DOHH2 (cell line): ENCODE measurements around the gene CORO2B.

Experiments used
- H3F3A ChIP-seq: fragments of 200-600 bp; sonication (generic), shearing (Covaris generic); 2 replicates; pipeline ENCODE4 v1.6.0; 2016; ENCODE audit warnings: antibody characterized with exemption, mild to moderate bottlenecking; ENCODE audit not compliant: control insufficient read depth, insufficient read depth
- H3K27ac ChIP-seq: fragments of 200-600 bp; sonication (generic); 2 replicates; pipeline ENCODE4 v1.5.1; 2014; ENCODE audit warnings: low read depth, mild to moderate bottlenecking, low read length, moderate library complexity
- H3K27me3 ChIP-seq: fragments of 200-600 bp; sonication (generic); 2 replicates; pipeline ENCODE4 v1.6.1; 2014; ENCODE audit warnings: mild to moderate bottlenecking, low read length, mixed read lengths; ENCODE audit not compliant: control insufficient read depth
- H3K36me3 ChIP-seq: fragments of 200-600 bp; sonication (generic); 2 replicates; pipeline ENCODE4 v1.6.1; 2014; ENCODE audit warnings: mild to moderate bottlenecking, low read length, moderate library complexity, mixed read lengths; ENCODE audit not compliant: control insufficient read depth
- H3K4me1 ChIP-seq: fragments of 200-600 bp; sonication (generic); 2 replicates; pipeline ENCODE4 v1.6.1; 2014; ENCODE audit warnings: mild to moderate bottlenecking, low read length, mixed read lengths; ENCODE audit not compliant: control insufficient read depth
- H3K4me2 ChIP-seq: fragments of 200-600 bp; sonication (generic); 2 replicates; pipeline ENCODE4 v1.6.0; 2014; ENCODE audit warnings: mild to moderate bottlenecking, low read length, moderate library complexity
- H3K4me3 ChIP-seq: fragments of 200-600 bp; sonication (generic); 2 replicates; pipeline ENCODE4 v1.5.1; 2014; ENCODE audit warnings: mild to moderate bottlenecking, low read length, mixed read lengths
- H3K79me2 ChIP-seq: fragments of 200-600 bp; sonication (generic); 2 replicates; pipeline ENCODE4 v1.6.1; 2014; ENCODE audit warnings: mild to moderate bottlenecking, low read length, mixed read lengths; ENCODE audit not compliant: control insufficient read depth
- H3K9me2 ChIP-seq: fragments of 200-600 bp; sonication (generic); replicated peaks from 2 replicates; pipeline ENCODE4 v1.6.1; 2014; ENCODE audit warnings: mild to moderate bottlenecking, low read length, mixed read lengths; ENCODE audit not compliant: control insufficient read depth
- H3K9me3 ChIP-seq: fragments of 200-600 bp; sonication (generic); 2 replicates; pipeline ENCODE4 v1.6.1; 2014; ENCODE audit warnings: antibody characterized with exemption, low read length, mixed read lengths; ENCODE audit not compliant: control insufficient read depth, insufficient read depth
- H4K20me1 ChIP-seq: fragments of 200-600 bp; sonication (generic); 2 replicates; pipeline ENCODE4 v1.6.0; 2014; ENCODE audit warnings: low read depth, mild to moderate bottlenecking, antibody characterized with exemption, low read length, moderate library complexity; ENCODE audit not compliant: control insufficient read depth, insufficient read depth
- EZH2phosphoT487 ChIP-seq: fragments of 200-600 bp; sonication (generic); IDR thresholded peaks from 2 replicates; pipeline ENCODE4 v1.6.1; 2017; ENCODE audit warnings: borderline replicate concordance, mild to moderate bottlenecking, antibody characterized with exemption, low read length, moderate library complexity, mixed read lengths
- TF ChIP-seq, protein P1 (sequence below): fragments of 200-600 bp; sonication (generic); IDR thresholded peaks from one replicate; pipeline ENCODE4 v1.5.1; 2014; ENCODE audit warnings: antibody characterized with exemption, mild to moderate bottlenecking, low read depth, low read length; ENCODE audit not compliant: poor library complexity, severe bottlenecking

CORO2B gene

DNA sequence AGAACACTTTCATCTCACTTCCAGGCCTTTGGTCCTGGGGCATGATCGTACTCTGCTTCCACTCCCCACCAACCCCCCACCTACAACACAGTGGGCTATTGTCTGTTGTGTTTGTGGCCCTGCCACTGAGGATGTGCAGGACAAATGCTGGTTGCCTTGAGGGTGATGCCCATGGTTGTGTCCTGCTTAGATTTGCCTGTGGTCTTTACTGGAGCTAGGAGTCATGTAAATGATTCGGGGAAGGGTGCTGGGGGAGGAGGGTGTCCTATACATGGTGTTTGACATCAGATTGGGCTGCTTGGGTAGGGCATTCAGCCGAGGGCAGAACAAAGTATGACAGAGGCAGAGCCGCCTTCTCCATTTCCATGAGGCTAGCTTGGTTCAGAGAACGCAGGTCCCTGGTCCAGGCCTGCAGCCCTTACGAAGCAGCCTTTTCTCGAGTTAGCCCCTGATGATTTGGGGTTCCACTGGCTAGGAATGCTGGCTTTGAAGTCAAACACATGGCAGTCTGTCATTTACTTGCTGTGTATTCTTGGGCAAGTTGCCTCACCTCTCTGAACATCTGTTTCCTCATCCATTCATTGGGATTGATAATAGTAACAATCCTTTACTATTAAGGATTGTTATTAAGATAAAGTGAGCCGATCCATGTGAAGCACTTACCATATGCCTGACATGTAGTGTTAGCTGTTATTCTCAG is 6.9 kb downstream of the CORO2B start:
- Histone ChIP-seq H4K20me1 (no peaks in the 10 kb centered on the region), H3K79me2 (no peaks in the 10 kb centered on the region), H3K4me3 (no peak overlapping the region), H3K4me2 (no peak overlapping the region), H3K36me3 (no peaks in the 10 kb centered on the region), H3K9me2 (no peaks in the 10 kb centered on the region), H3K9me3 (no peaks in the 10 kb centered on the region), H3F3A (no peaks in the 10 kb centered on the region), H3K27me3 (peaks cover 19% of the 10 kb centered on the region), H3K27ac (no peak overlapping the region), H3K4me1 (peaks cover 9% of the 10 kb centered on the region)
- no peak for TF ChIP-seq EZH2phosphoT487
- TF ChIP-seq, protein P1, sequence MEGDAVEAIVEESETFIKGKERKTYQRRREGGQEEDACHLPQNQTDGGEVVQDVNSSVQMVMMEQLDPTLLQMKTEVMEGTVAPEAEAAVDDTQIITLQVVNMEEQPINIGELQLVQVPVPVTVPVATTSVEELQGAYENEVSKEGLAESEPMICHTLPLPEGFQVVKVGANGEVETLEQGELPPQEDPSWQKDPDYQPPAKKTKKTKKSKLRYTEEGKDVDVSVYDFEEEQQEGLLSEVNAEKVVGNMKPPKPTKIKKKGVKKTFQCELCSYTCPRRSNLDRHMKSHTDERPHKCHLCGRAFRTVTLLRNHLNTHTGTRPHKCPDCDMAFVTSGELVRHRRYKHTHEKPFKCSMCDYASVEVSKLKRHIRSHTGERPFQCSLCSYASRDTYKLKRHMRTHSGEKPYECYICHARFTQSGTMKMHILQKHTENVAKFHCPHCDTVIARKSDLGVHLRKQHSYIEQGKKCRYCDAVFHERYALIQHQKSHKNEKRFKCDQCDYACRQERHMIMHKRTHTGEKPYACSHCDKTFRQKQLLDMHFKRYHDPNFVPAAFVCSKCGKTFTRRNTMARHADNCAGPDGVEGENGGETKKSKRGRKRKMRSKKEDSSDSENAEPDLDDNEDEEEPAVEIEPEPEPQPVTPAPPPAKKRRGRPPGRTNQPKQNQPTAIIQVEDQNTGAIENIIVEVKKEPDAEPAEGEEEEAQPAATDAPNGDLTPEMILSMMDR: no peak

DNA sequence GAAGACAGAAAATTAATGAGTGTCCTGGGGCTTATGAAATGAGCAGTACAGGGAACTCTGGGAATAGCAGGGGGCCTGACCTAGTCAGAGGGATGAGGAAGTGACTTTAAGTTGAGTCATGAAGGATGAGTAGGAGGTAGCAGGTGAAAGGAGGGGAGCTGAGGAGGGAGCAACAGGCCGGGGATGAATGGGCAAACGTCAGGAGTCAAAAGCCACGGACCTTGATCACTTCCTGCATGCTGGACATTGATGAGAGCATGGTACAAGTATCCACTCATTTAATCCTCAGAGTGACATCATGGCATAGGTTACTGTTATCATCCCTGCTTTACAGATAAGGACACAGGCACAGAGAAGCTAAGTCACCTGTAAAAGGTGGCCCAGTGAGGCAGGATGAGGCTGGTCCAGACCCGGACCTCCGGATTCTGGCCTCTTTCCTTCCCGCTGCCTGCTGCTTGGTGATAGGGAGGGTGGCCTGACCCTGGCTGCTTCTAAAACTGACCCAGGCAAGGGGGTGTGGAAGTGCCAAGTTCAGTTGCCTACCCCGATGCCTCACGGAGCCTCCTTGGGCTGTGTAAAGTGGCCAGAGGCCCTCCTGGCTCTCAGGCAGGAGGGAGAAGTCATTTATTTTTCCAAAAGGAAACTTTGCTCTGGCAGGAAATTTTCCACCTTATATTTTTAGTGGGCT is 7.6 kb downstream of the CORO2B start:
- Histone ChIP-seq H3K4me3 (no peak overlapping the region), H3K9me3 (no peaks in the 10 kb centered on the region), H3K9me2 (no peaks in the 10 kb centered on the region), H3F3A (no peaks in the 10 kb centered on the region), H3K79me2 (no peaks in the 10 kb centered on the region), H4K20me1 (no peaks in the 10 kb centered on the region), H3K27me3 (peaks cover 16% of the 10 kb centered on the region), H3K4me2 (no peak overlapping the region), H3K27ac (no peak overlapping the region), H3K4me1 (peaks cover 9% of the 10 kb centered on the region), H3K36me3 (no peaks in the 10 kb centered on the region)
- TF ChIP-seq, protein P1: no peak
- TF ChIP-seq EZH2phosphoT487: no peak

DNA sequence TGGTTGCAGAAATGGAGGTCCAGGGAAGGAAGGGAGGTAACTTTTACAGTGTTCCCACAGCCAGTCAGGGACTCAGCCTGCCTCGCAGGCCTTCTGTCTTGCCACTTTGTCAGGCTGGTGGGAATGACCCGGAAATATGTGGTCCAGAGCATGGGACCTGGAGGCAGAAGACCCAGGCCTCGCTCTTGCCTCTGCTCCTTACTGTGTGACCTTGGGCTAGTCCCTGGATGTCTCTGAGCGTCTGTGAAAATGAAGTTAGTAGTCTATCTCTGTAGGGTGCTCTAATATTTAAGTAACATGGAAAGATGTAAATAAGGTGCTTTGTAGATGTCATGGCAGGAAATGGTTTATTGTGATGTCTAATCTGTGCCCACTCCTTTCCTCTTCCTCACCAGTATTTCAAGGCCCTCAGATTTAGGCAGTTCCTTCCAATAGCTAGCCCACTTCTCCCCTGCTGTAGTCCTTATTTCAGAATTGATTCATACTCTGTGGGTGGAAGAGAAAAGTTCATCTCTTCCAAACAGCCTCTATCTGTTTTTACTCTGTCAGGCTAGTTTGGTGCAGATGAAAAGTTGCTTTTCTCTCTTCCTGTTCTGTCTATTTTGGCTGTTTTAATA is 9.1 kb downstream of the CORO2B start:
- no peaks in the 10 kb centered on the region for H3F3A ChIP-seq
- TF ChIP-seq, protein P1: no peak
- no peak for TF ChIP-seq EZH2phosphoT487
- H3K27me3 ChIP-seq: peaks cover 23% of the 10 kb centered on the region
- no peaks in the 10 kb centered on the region for H3K36me3 ChIP-seq
- H3K4me1 ChIP-seq: peaks cover 9% of the 10 kb centered on the region
- H3K27ac ChIP-seq: no peak overlapping the region
- peak overlapping the region; percentile 11; the same call in 1 of the 2 replicates for H3K4me2 ChIP-seq
- H4K20me1 ChIP-seq: no peaks in the 10 kb centered on the region
- no peaks in the 10 kb centered on the region for H3K9me3 ChIP-seq
- H3K4me3 ChIP-seq: no peak overlapping the region
- no peaks in the 10 kb centered on the region for H3K9me2 ChIP-seq
- no peaks in the 10 kb centered on the region for H3K79me2 ChIP-seq
